BLaER1 treated with 17β-estradiol and CSF1 and Interleukin-3, amounts not matched to agents 10 nM and 100 nM (cell line): ENCODE data around the gene HTR6.
"Not testable (repeated sequence)": the region's sequence is repeated elsewhere in the genome, so short reads cannot be mapped to it uniquely, and the experiment has no call there.

ENCODE experiments used
- H3K27ac ChIP-seq, 11 experiments: shearing (Covaris generic); formaldehyde crosslinking; 2 replicates each; pipeline ENCODE4 v1.8.1; 2022
- H3K27me3 ChIP-seq, 11 experiments: shearing (Covaris generic); formaldehyde crosslinking; 2 replicates each; pipeline ENCODE4 v1.8.1; 2022
- H3K36me3 ChIP-seq, 11 experiments: shearing (Covaris generic); formaldehyde crosslinking; 2 replicates each; pipeline ENCODE4 v1.8.1; 2022
- H3K4me1 ChIP-seq, 10 experiments: shearing (Covaris generic); formaldehyde crosslinking; 2 replicates each; pipeline ENCODE4 v1.8.1; 2022
- H3K4me2 ChIP-seq, 11 experiments: shearing (Covaris generic); formaldehyde crosslinking; 2 replicates each; pipeline ENCODE4 v1.8.1; 2022
- H3K4me3 ChIP-seq, 10 experiments: shearing (Covaris generic); formaldehyde crosslinking; 2 replicates each; pipeline ENCODE4 v1.8.1; 2022
- H3K9ac ChIP-seq, 11 experiments: shearing (Covaris generic); formaldehyde crosslinking; 2 replicates each; pipeline ENCODE4 v1.8.1; 2022
- H3K9me3 ChIP-seq, 11 experiments: shearing (Covaris generic); formaldehyde crosslinking; replicated peaks in 1 of 11; 2 replicates each; pipeline ENCODE4 v1.8.1; 2022
- H4K20me1 ChIP-seq, 11 experiments: shearing (Covaris generic); formaldehyde crosslinking; 2 replicates each; pipeline ENCODE4 v1.8.1; 2022
- Cebpa-rat ChIP-seq, 11 experiments: shearing (Covaris generic); IDR thresholded peaks; 2 replicates each; pipeline ENCODE4 v1.8.1; 2022

Gene HTR6

GRCh38 chr1:19635646-19636045 lies 29.0 kb upstream of the HTR6 start:
- Histone ChIP-seq H4K20me1 (peaks cover 0 to 3% (median 0%) of the 10 kb centered on the region in 11 experiments; a peak in 5 of 22 replicates), H3K9ac (no peak overlapping the region), H3K4me3 (no peak overlapping the region), H3K4me2 (no peak overlapping the region), H3K27me3 (peaks cover 0 to 6% (median 0%) of the 10 kb centered on the region in 11 experiments; a peak in 5 of 22 replicates), H3K27ac (no peak overlapping the region), H3K36me3 (no peaks in the 10 kb centered on the region), H3K9me3 (no peaks in the 10 kb centered on the region), H3K4me1 (no peaks in the 10 kb centered on the region; a peak in 1 of 20 replicates)
- TF ChIP-seq Cebpa-rat (IDR thresholded peaks at IDR 0.05), result no peak

- no peak overlapping the region for H3K9ac ChIP-seq
- H3K4me3 ChIP-seq, result no peak overlapping the region
- peaks cover 0 to 5% (median 0%) of the 10 kb centered on the region in 11 experiments; a peak in 4 of 22 replicates for H4K20me1 ChIP-seq
- no peaks in the 10 kb centered on the region for H3K36me3 ChIP-seq
- H3K4me1 ChIP-seq, result no peaks in the 10 kb centered on the region; a peak in 1 of 20 replicates
- H3K9me3 ChIP-seq, result no peaks in the 10 kb centered on the region
- H3K27me3 ChIP-seq, result peaks cover 0 to 10% (median 2%) of the 10 kb centered on the region in 11 experiments; a peak in 8 of 22 replicates
- H3K4me2 ChIP-seq, result no peak overlapping the region
- H3K27ac ChIP-seq, result no peak overlapping the region
- no peak for TF ChIP-seq Cebpa-rat (IDR thresholded peaks at IDR 0.05)
Observed at GRCh38 chr1:19636065-19636464, 28.6 kb upstream of the HTR6 start.

GRCh38 chr1:19636749-19637148 lies 27.9 kb upstream of the HTR6 start:
- H3K9ac ChIP-seq, H3K4me3 ChIP-seq, H3K36me3 ChIP-seq, H3K27ac ChIP-seq, H3K9me3 ChIP-seq, H4K20me1 ChIP-seq, H3K4me2 ChIP-seq, H3K4me1 ChIP-seq: not testable (repeated sequence)
- peaks cover 0 to 17% (median 9%) of the 10 kb centered on the region in 11 experiments; a peak in 14 of 22 replicates for H3K27me3 ChIP-seq

- Histone ChIP-seq H3K4me3 (no peak overlapping the region), H3K36me3 (no peaks in the 10 kb centered on the region), H3K27ac (no peak overlapping the region), H3K4me1 (no peaks in the 10 kb centered on the region; a peak in 1 of 20 replicates), H4K20me1 (peaks cover 0 to 6% (median 0%) of the 10 kb centered on the region in 11 experiments; a peak in 4 of 22 replicates), H3K27me3 (peaks cover 6 to 25% (median 17%) of the 10 kb centered on the region in 11 experiments), H3K9ac (no peak overlapping the region), H3K9me3 (no peaks in the 10 kb centered on the region), H3K4me2 (no peak overlapping the region)
- no peak for TF ChIP-seq Cebpa-rat (IDR thresholded peaks at IDR 0.05)
Observed at GRCh38 chr1:19637606-19638005, 27.1 kb upstream of the HTR6 start.

GRCh38 chr1:19639228-19639627 lies 25.4 kb upstream of the HTR6 start:
- Histone ChIP-seq H3K27me3 (peaks cover 23 to 42% (median 34%) of the 10 kb centered on the region in 11 experiments), H4K20me1 (peaks cover 0 to 15% (median 0%) of the 10 kb centered on the region in 11 experiments; a peak in 8 of 22 replicates)
- H3K4me3 ChIP-seq, H3K36me3 ChIP-seq, H3K9me3 ChIP-seq, H3K9ac ChIP-seq, H3K27ac ChIP-seq, H3K4me1 ChIP-seq, H3K4me2 ChIP-seq: not testable (repeated sequence)

- peaks cover 0 to 13% (median 9%) of the 10 kb centered on the region in 10 experiments; a peak in 16 of 20 replicates for H3K4me1 ChIP-seq
- no peak overlapping the region for H3K9ac ChIP-seq
- 0 out of 22 replicates have a peak, but pooled peaks of 1 of the 11 experiments have one; percentile 14 for TF ChIP-seq Cebpa-rat (IDR thresholded peaks at IDR 0.05)
Observed at GRCh38 chr1:19639999-19640362, 24.7 kb upstream of the HTR6 start.

GRCh38 chr1:19640363-19641316 lies 24.0 kb upstream of the HTR6 start:
- peaks cover 0 to 18% (median 13%) of the 10 kb centered on the region in 10 experiments; a peak in 16 of 20 replicates for H3K4me1 ChIP-seq
- no peak overlapping the region for H3K9ac ChIP-seq
- no peak for TF ChIP-seq Cebpa-rat (IDR thresholded peaks at IDR 0.05)
- H3K4me3 ChIP-seq, result no peak overlapping the region
- no peak overlapping the region for H3K27ac ChIP-seq
- H3K9me3 ChIP-seq, result no peaks in the 10 kb centered on the region
- H3K36me3 ChIP-seq, result no peaks in the 10 kb centered on the region
- H3K4me2 ChIP-seq, result no peak overlapping the region
- H4K20me1 ChIP-seq, result peaks cover 0 to 27% (median 11%) of the 10 kb centered on the region in 11 experiments; a peak in 16 of 22 replicates
- H3K27me3 ChIP-seq, result peaks cover 37 to 56% (median 48%) of the 10 kb centered on the region in 11 experiments

More at GRCh38 chr1:19639999-19640362, 24.7 kb upstream of the HTR6 start:
- H4K20me1 ChIP-seq, result peaks cover 0 to 20% (median 4%) of the 10 kb centered on the region in 11 experiments; a peak in 15 of 22 replicates
- H3K27ac ChIP-seq, result no peak overlapping the region
- H3K9me3 ChIP-seq, result no peaks in the 10 kb centered on the region
- H3K4me2 ChIP-seq, result no peak overlapping the region
- no peak overlapping the region for H3K4me3 ChIP-seq
- H3K27me3 ChIP-seq, result peaks cover 30 to 49% (median 41%) of the 10 kb centered on the region in 11 experiments
- H3K36me3 ChIP-seq, result no peaks in the 10 kb centered on the region

GRCh38 chr1:19643121-19643520 lies 21.6 kb upstream of the HTR6 start:
- Histone ChIP-seq H3K4me1 (peaks cover 0 to 27% (median 15%) of the 10 kb centered on the region in 10 experiments; a peak in 16 of 20 replicates), H3K27me3 (peaks cover 57 to 81% (median 72%) of the 10 kb centered on the region in 11 experiments), H3K9ac (0 out of 22 replicates have a peak overlapping the region, but pooled peaks of 1 of the 11 experiments have one; percentile 82), H3K27ac (no peak overlapping the region), H3K4me3 (peak overlapping the region in 4 of 10 experiments; percentile 76 to 83 (median 80); a peak in 4 of 20 replicates), H3K36me3 (no peaks in the 10 kb centered on the region), H3K4me2 (peak overlapping the region in 8 of 11 experiments; percentile 92 to 100 (median 96); a peak in 17 of 22 replicates), H3K9me3 (no peaks in the 10 kb centered on the region), H4K20me1 (peaks cover 0 to 47% (median 28%) of the 10 kb centered on the region in 11 experiments; a peak in 17 of 22 replicates)
- no peak for TF ChIP-seq Cebpa-rat (IDR thresholded peaks at IDR 0.05)
